Measurements from ENCODE around the gene GSE1. TPM values are rescaled to one million over a fixed set of nuclear protein-coding genes. Genes with fewer than 3 reads are reported as not detected.

GSE1 gene
- total and polyA plus RNA-seq, 8 donors: 84.8 to 148 (median 112) TPM

GRCh38 chr16:85660843-85661739 lies 48.0 kb downstream of the GSE1 start:
- TF ChIP-seq CTCF (IDR thresholded peaks at IDR 0.05): no peak
- Histone ChIP-seq H3K9me3 (no peaks in the 10 kb centered on the region), H3K27ac (no peak overlapping the region), H3K27me3 (no peaks in the 10 kb centered on the region), H3K4me1 (no peaks in the 10 kb centered on the region), H3K36me3 (peaks cover 4 to 100% of the 10 kb centered on the region in 2 donors), H3K4me3 (no peak overlapping the region)
- intact Hi-C loops (cut with DNase I): no loop called here
- ATAC-seq (no peak), DNase-seq (peak in 1 of 4 donors; percentile 76)

- no peak for TF ChIP-seq CTCF (IDR thresholded peaks at IDR 0.05)
- Histone ChIP-seq H3K4me3 (no peak overlapping the region), H3K27me3 (no peaks in the 10 kb centered on the region), H3K4me1 (no peaks in the 10 kb centered on the region), H3K36me3 (peaks cover 4 to 100% of the 10 kb centered on the region in 2 donors), H3K27ac (no peak overlapping the region), H3K9me3 (no peaks in the 10 kb centered on the region)
- ATAC-seq (no peak), DNase-seq (peak in 1 of 4 donors; percentile 50)
- intact Hi-C loops (cut with DNase I): no loop called here
These were observed 48.8 kb downstream of the GSE1 start for GRCh38 chr16:85661740-85662481.

- DNase-seq (no peak), ATAC-seq (no peak)
- H3K9me3 ChIP-seq: no peaks in the 10 kb centered on the region
- TF ChIP-seq CTCF (IDR thresholded peaks at IDR 0.05): no peak
- H3K27me3 ChIP-seq: no peaks in the 10 kb centered on the region
- H3K4me1 ChIP-seq: no peaks in the 10 kb centered on the region
- H3K4me3 ChIP-seq: no peak overlapping the region
- H3K27ac ChIP-seq: no peak overlapping the region
- intact Hi-C loops (cut with DNase I): no loop called here
- H3K36me3 ChIP-seq: peaks cover 4 to 100% of the 10 kb centered on the region in 2 donors
These were observed 49.3 kb downstream of the GSE1 start for GRCh38 chr16:85662482-85662812.

GRCh38 chr16:85662976-85663830 lies 50.1 kb downstream of the GSE1 start:
- peaks cover under 1 to 100% of the 10 kb centered on the region in 2 donors for H3K36me3 ChIP-seq
- ATAC-seq (no peak), DNase-seq (peak in 1 of 4 donors; percentile 47)

More at GRCh38 chr16:85662976-85663830, 50.1 kb downstream of the GSE1 start:
- intact Hi-C loops (cut with DNase I): no loop called here
- H3K4me1 ChIP-seq: no peaks in the 10 kb centered on the region
- no peaks in the 10 kb centered on the region for H3K9me3 ChIP-seq
- H3K4me3 ChIP-seq: no peak overlapping the region
- H3K27ac ChIP-seq: no peak overlapping the region
- no peaks in the 10 kb centered on the region for H3K27me3 ChIP-seq
- TF ChIP-seq CTCF (IDR thresholded peaks at IDR 0.05): no peak

Measured in left lung (tissue), 10 donors.